Right cardiac atrium (tissue), 5 donors: Measurements from ENCODE around the gene MBOAT7. TPM values are rescaled to one million over a fixed set of nuclear protein-coding genes. Genes with fewer than 3 reads are reported as not detected.
"Not testable (repeated sequence)": the region's sequence is repeated elsewhere in the genome, so short reads cannot be mapped to it uniquely, and the experiment has no call there.

Experiments
- ATAC-seq, 2 donors: fragments of 200-7000 bp; cut with Tn5 transposase; one replicate each; pipeline versions ENCODE4 v1.8.0 to v1.9.1; 2020; ENCODE audit warnings: moderate library complexity in 2 of 2, mild to moderate bottlenecking in 1 of 2
- DNase-seq, 3 donors: peaks; one replicate each; pipeline ENCODE4 v3.0.0-alpha.2; 2020
- H3K27ac ChIP-seq: one replicate; pipeline ENCODE4 v1.5.1; 2013; ENCODE audit warnings: mild to moderate bottlenecking, low read length, control low read depth, moderate library complexity
- H3K27me3 ChIP-seq: one replicate; pipeline ENCODE4 v1.6.1; 2013; ENCODE audit not compliant: control insufficient read depth, insufficient read depth
- H3K4me1 ChIP-seq: one replicate; pipeline ENCODE4 v1.6.1; 2013; ENCODE audit warnings: low read length; ENCODE audit not compliant: control insufficient read depth, insufficient read depth
- H3K4me3 ChIP-seq: one replicate; pipeline ENCODE4 v1.5.1; 2013; ENCODE audit warnings: low read length, control low read depth
- H3K9me3 ChIP-seq: one replicate; pipeline ENCODE4 v1.6.1; 2013; ENCODE audit warnings: low read length; ENCODE audit not compliant: control insufficient read depth
- WGBS: extraction: QIAGEN DNeasy Blood & Tissue Kit; methylation state at CpG from one replicate; pipeline ENCODE4 v1.1.7; 2013; 5-methylcytosine and 5-hydroxymethylcytosine counted together
- intact Hi-C, 4 donors: fragments of 100-400 bp; cut with DNase I; formaldehyde crosslinking; loops; one replicate each; pipeline versions ENCODE4 v1.11.0 to v1.14.0; 2022 to 2023
- polyA plus RNA-seq: library from polyadenylated mRNA; stranded (reverse); fragments of 200-250 nt; gene quantifications from one replicate; pipeline ENCODE4 v1.2.3, GENCODE V29; 2013
- total RNA-seq, 4 donors: library from RNA; stranded (reverse); fragmentation: NEBNext Ultra II Directional; extraction: Animal tissue kit (Norgen Biotek cat#: 25700); gene quantifications; one replicate each; pipeline ENCODE4 v1.2.1, GENCODE V29; 2021
- donor health status: healthy with polysubstance abuse.
- donor health status: DM: no; HTN: yes; CAD: no.
- donor health status: DM: no; HTN: no; CAD: no.
- donor health status: DM: no; HTN: yes; CAD: no; lungs with severe emphysema.
- donor health status: DM: yes; HTN: yes; CAD: no.

The MBOAT7 gene
- total and polyA plus RNA-seq, 5 donors: 16.1 to 23.6 (median 19.9) TPM

DNA sequence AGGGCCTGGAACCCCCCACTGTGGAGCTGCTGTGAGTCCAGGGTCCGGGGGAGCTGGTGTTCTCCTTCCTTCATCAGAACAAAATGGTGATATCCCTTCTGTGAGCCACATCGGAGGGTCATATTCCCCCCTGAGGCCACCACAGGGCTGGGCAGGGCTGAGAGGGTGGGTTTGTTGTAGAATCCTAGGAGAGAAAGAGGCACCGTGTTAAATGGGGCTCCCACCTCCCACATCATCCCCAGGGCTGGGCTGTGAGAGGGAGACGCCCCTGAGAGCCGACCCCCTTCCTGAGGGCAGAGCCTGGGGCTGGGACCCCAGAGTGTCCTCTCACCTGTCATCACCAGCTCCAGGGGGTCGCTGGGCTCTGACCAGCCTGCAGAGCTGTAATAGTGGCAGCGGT is 32.6 kb upstream of the MBOAT7 start:
- H3K4me3 ChIP-seq: not testable (repeated sequence)
- intact Hi-C loops: loop anchor here in 2 of 4 donors (2.0 kb wide), 2 partner anchors 17 to 19 kb away; no protein-coding TSS in a partner anchor
- ATAC-seq: peak in 1 of 2 donors; percentile 4

GRCh38 chr19:54219702-54220101 is 30.3 kb upstream of the MBOAT7 start:
- ATAC-seq: not testable (repeated sequence)

More for the DNA sequence above, 32.6 kb upstream of the MBOAT7 start:
- 71% methylated on average over 7 of the region's 7 CpGs for WGBS
- not testable (repeated sequence) for H3K27ac ChIP-seq, H3K4me1 ChIP-seq, H3K9me3 ChIP-seq, H3K27me3 ChIP-seq, DNase-seq

GRCh38 chr19:54218960-54219661 is 29.7 kb upstream of the MBOAT7 start:
- no peaks in the 10 kb centered on the region for H3K9me3 ChIP-seq
- DNase-seq: no peak
- H3K4me1 ChIP-seq: no peaks in the 10 kb centered on the region
- WGBS: 89% methylated on average over 27 of the region's 27 CpGs
- H3K27me3 ChIP-seq: no peaks in the 10 kb centered on the region
- intact Hi-C loops: no loop called here
- no peak overlapping the region for H3K27ac ChIP-seq
- no peak overlapping the region for H3K4me3 ChIP-seq
- no peak for ATAC-seq

More at GRCh38 chr19:54219702-54220101, 30.3 kb upstream of the MBOAT7 start:
- 70% methylated on average over 5 of the region's 5 CpGs for WGBS
- H3K4me3 ChIP-seq, DNase-seq, H3K27me3 ChIP-seq, H3K4me1 ChIP-seq, H3K27ac ChIP-seq, H3K9me3 ChIP-seq: not testable (repeated sequence)
- intact Hi-C loops: loop anchor here in 1 of 4 donors (2.0 kb wide), 1 partner anchor 19 kb away; no protein-coding TSS in a partner anchor

DNA sequence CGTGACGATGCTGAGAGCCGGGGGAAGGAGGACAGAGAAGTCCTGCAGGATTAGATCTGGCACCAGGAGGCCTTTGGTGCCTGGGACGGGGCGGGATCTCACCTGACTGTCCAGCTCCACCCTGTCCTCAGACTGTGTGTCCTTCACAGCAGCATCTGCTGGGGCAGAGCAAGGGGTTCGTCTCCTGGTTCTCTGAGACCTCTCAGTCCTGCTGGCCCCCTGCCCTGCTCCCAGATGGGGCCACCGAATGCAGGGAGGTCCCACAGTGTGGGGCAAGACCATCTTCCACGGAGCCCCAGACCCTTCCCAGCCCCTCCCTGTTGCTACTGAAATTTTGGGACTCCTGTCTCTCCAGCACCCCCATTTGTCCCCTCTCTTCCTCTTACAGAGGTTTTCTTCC is 28.9 kb upstream of the MBOAT7 start:
- Histone ChIP-seq H3K4me1 (no peaks in the 10 kb centered on the region), H3K4me3 (no peak overlapping the region), H3K27ac (no peak overlapping the region), H3K27me3 (no peaks in the 10 kb centered on the region), H3K9me3 (no peaks in the 10 kb centered on the region)
- no peak for DNase-seq
- intact Hi-C loops: no loop called here
- ATAC-seq: no peak
- 74% methylated on average over 8 of the region's 8 CpGs for WGBS

GRCh38 chr19:54217517-54218247 is 28.3 kb upstream of the MBOAT7 start:
- H3K4me1 ChIP-seq, H3K27ac ChIP-seq, H3K4me3 ChIP-seq, intact Hi-C loops, H3K9me3 ChIP-seq, ATAC-seq, DNase-seq, H3K27me3 ChIP-seq: not testable (repeated sequence)
- WGBS: 56% methylated on average over 16 of the region's 20 CpGs

DNA sequence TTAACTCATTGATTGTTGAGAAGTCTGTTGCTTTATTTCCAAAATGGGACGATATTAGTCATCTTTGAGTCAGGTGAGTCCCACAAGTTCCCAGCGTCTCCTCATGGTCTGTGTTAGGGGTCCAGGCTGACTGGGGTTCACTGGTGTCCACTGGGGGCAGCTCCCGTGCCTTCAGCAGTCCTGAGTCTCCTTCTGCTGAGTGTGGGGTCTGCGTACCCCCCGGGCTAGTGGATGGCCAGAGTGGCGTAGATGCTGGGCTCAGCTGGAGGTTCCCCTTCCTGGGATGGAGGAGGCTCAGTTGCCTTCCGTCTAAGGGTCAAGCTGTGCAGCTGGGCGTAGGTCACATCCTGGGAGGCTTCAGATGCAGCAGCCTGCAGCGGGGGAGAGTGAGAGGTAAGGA is 27.5 kb upstream of the MBOAT7 start:
- H3K27me3 ChIP-seq: no peaks in the 10 kb centered on the region
- no peaks in the 10 kb centered on the region for H3K9me3 ChIP-seq
- peak in 1 of 3 donors; percentile 5 for DNase-seq
- H3K4me1 ChIP-seq: no peaks in the 10 kb centered on the region
- no peak overlapping the region for H3K27ac ChIP-seq
- H3K4me3 ChIP-seq: no peak overlapping the region
- no peak for ATAC-seq
- 86% methylated on average over 9 of the region's 9 CpGs for WGBS
- intact Hi-C loops: no loop called here

- H3K4me1 ChIP-seq, ATAC-seq, H3K27me3 ChIP-seq, H3K9me3 ChIP-seq, H3K27ac ChIP-seq, H3K4me3 ChIP-seq, intact Hi-C loops: not testable (repeated sequence)
- 94% methylated on average over 16 of the region's 19 CpGs for WGBS
- peak in 1 of 3 donors; percentile 11 for DNase-seq
Measured at GRCh38 chr19:54214734-54215133, 25.4 kb upstream of the MBOAT7 start.

GRCh38 chr19:54214217-54214616 is 24.8 kb upstream of the MBOAT7 start:
- not testable (repeated sequence) for ATAC-seq
- peaks cover 11% of the 10 kb centered on the region for H3K4me1 ChIP-seq

DNA sequence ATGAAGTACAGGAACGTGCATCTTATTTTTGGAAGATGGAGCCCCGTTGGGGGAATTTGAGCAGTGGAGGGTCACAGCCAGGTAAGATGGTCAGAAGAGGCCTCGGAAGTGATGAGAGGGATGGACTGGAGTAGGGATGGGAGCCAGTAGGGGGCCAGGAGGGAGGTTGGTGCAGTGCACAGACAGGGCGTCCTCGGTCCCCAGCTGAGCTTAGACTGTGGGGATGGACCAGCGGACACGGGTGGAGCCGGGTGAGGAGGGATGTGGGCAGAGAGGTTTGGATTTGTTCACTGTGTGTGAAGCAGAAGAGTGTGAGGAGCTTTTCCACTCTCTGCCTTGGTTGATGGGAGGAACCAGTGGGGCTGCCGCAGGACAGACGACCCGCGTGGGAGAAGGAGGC is 21.9 kb upstream of the MBOAT7 start:
- Histone ChIP-seq H3K27ac (no peak overlapping the region), H3K4me3 (no peak overlapping the region), H3K4me1 (peaks cover 16% of the 10 kb centered on the region), H3K9me3 (no peaks in the 10 kb centered on the region), H3K27me3 (no peaks in the 10 kb centered on the region)
- ATAC-seq (no peak), DNase-seq (peak in 1 of 3 donors; percentile 36)
- intact Hi-C loops: no loop called here
- 87% methylated on average over 12 of the region's 12 CpGs for WGBS

More at GRCh38 chr19:54214217-54214616, 24.8 kb upstream of the MBOAT7 start:
- H3K4me3 ChIP-seq, H3K9me3 ChIP-seq, DNase-seq, intact Hi-C loops, H3K27me3 ChIP-seq, H3K27ac ChIP-seq: not testable (repeated sequence)
- 36% methylated on average over 5 of the region's 5 CpGs for WGBS

DNA sequence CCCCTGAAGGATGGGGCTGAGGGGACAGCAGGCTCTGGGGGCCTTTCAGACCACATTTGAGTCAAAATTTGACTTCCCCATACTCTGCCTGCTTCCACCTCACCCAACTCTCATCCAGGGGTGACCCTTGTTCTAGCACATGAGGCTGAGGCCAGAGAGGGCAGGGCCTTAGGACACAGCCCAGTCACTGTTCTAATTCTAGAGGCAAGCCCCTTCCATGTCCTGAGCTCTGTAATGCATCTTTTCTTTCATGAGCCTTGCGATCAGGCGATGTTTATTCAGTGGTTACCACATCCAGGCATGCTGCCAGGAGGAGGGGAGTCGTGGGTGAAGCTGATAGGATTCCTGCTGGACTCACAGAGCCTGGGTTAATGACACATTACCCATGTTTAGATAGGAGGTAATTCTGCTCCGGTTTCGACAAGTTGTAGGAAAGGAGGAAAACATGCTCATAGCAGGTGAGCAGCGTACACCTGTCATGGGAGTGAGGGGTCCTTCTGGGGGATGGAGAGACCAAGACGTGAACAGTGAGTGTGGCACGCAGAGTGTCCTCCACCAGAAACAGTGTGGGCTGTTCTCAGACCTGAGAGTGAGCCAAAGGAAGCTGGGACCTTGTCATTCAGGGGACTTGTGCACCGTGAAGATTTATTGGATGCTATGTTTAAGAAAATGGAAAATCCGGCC is 20.6 kb upstream of the MBOAT7 start:
- intact Hi-C loops: no loop called here
- 29% methylated on average over 10 of the region's 10 CpGs for WGBS
- H3K27ac ChIP-seq: peak overlapping the region; percentile 86
- peaks cover 16% of the 10 kb centered on the region for H3K4me1 ChIP-seq
- H3K27me3 ChIP-seq: no peaks in the 10 kb centered on the region
- H3K4me3 ChIP-seq: no peak overlapping the region
- DNase-seq (peak; percentile 91 to 95 (median 93)), ATAC-seq (peak; percentile 76 to 78)
- no peaks in the 10 kb centered on the region for H3K9me3 ChIP-seq
